Hematopoietic multipotent progenitor cell treated with erythropoietin and hydrocortisone succinate and interleukin-3 and kit ligand, for 8 days (in vitro differentiated cells): Measurements from ENCODE around the gene ACTN4.

Source experiments
- DNase-seq: peaks from one replicate; pipeline ENCODE4 v3.0.0-alpha.2; 2015

ACTN4 gene

DNA sequence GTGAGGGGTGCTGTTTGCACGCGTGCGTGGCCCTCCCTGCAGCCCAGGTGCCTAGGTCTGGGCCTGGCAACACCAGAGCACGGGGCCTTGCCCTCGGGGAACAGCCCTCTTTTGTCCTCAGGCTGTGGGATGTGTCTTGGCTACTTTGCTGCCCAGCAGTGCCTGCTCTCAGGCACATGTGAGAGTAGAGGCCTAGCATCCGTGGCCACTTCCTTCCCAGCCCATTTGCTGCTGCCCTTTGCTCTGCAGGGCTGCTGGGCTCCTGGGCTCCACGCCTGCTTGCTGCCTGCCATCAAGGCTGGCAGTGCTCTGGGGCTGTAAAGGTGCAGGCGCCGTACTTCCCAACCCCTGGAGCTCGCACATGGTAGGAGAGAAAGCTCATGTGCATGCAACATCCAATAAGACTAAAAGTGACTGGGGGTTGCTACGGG, 50.2 kb downstream of the ACTN4 start:
- DNase-seq = no peak

DNA sequence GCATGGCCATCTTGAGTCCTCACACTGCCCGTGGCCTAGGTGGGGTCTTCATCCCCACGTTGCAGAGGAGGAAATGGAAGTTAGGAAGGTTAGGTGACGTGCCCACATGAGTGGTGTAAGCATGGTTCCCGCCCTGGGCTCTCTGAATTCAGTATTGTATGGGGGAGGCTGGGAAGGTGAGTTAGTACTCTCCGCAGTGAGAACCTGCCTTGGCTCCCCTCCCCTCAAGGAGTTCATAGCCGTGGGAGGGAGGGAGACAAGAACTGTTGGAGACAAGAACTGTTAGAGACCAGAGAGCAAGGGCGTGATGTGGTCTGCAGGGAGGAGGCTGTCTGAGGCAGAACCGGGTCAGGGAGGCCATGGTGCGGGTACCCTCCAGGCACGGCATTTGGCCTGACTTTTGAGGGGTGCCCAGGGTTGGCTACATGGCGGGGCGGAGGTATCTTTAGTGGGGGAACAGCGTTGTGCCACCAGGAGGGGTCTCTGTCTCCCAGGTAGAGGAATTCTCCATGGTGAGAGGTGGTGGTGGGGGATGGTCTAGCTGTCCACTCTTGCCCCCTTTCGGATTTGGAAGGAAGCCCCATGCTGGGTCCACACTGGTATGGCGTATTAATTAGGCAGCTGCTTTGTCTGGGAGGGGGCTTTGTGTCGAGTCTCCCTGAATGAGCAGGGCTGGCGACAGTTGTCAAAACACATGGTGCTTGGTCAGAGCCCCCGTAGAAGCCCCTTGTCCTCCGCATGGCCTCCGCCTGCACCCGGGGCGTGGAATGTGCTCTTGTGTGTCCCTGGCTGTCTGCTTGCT, 51.0 kb downstream of the ACTN4 start:
- DNase-seq = no peak

DNA sequence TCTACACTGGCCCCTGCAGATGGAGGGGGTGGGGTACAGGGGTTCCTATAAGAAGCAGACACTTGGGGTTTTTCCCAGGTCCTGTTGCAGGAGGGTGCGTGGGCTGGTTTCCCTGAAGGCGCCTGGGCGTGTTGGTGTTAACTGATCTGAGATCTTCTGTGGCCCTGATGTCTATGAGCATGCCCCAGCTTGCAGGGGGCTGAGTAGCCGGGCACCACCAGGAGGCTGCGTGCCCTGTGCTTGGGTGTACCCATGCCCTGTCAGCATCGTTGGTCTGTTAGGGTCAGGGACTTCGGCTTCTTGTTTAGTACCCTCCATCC, 51.5 kb downstream of the ACTN4 start:
- DNase-seq = peak; percentile 65

- DNase-seq = no peak
Measured at GRCh38 chr19:38699647-38700349, 52.3 kb downstream of the ACTN4 start.

- DNase-seq = no peak
Measured at GRCh38 chr19:38700350-38700901, 53.0 kb downstream of the ACTN4 start.

GRCh38 chr19:38700902-38701454, 53.5 kb downstream of the ACTN4 start:
- DNase-seq = no peak

- no peak for DNase-seq
Measured at GRCh38 chr19:38701455-38702063, 54.1 kb downstream of the ACTN4 start.

GRCh38 chr19:38702278-38702677, 54.8 kb downstream of the ACTN4 start:
- DNase-seq = no peak

DNA sequence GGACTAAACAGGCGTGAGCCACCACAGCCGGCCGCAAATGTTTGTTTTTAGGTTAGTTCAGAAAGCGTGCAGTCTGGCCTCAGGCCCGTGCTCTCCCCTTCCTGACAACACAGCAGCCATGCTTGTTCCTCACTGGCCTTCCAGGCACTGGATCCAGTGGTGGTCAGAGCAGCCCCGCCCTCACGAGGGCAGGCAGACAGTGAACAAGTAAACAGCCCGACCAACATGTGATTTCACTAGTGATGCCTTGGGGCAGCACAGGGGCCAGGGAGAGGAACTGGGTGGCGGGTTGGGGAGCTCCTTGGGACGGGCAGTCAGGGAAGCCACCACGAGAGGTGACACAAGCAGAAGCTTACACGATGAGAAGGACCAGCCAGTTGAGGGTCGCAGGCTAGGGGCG, 56.1 kb downstream of the ACTN4 start:
- no peak for DNase-seq

DNA sequence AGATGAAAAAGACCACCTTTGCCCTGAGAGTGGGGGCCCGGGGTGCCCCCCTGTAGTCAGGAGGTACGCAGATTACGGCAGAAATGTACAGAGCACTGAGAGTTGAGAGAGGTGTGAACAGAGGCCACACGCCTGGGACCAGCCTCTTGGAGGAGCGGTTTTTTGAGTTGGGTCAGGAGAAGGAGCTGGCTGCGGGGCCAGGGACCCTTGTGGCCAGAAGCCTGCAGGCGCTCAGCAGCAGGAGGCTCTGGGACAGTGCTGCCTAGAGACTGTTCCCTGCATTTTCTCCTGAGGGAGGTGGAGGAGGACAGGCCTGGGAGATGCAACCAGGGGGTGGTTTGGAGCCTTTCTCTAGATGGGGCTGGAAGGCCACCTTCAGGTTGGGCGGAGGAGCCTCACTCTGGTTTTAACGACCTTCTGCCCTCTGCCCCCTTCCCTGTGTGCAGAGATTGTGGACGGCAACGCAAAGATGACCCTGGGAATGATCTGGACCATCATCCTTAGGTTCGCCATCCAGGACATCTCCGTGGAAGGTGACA, 57.1 kb downstream of the ACTN4 start:
- no peak for DNase-seq

DNA sequence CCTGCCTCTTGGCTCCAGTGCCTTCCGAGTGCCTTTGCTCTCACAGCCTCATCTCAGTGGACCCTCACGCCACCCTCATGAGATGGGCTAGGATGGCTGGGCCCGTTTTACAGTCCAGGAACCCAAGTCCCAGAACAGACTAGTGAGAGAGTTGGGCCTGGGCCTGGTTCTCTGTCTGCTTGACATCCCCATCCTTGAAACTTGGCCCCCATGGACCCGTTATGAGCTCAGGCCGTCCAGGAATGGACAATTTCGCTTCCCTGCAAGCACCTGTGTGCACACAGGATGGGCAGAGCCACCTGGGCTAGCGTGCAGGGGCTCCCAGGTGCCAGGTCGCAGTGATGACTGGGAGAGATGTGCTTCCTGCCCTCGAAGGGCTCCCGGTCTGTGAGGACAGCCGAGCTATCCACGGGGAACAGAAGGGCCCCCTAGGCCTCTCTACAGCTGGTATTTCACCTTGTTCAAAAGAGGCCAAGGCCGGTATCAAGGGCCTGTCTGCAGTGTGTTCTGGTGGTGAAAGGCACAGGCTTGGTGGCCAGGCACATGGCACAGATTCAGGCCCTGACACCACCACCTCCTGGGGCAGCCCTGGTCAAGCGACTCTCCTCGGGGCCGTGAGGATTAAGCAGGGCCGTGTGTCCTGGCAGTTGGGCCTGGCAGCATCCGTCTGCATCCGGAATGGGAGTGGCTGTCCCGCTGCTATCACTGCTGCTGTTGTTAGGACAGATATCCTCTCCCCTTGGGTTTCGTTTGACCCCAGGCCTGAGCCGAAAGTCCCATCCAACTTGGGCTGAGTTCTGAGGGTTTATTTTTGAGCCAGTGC, 58.0 kb downstream of the ACTN4 start:
- DNase-seq = no peak

DNA sequence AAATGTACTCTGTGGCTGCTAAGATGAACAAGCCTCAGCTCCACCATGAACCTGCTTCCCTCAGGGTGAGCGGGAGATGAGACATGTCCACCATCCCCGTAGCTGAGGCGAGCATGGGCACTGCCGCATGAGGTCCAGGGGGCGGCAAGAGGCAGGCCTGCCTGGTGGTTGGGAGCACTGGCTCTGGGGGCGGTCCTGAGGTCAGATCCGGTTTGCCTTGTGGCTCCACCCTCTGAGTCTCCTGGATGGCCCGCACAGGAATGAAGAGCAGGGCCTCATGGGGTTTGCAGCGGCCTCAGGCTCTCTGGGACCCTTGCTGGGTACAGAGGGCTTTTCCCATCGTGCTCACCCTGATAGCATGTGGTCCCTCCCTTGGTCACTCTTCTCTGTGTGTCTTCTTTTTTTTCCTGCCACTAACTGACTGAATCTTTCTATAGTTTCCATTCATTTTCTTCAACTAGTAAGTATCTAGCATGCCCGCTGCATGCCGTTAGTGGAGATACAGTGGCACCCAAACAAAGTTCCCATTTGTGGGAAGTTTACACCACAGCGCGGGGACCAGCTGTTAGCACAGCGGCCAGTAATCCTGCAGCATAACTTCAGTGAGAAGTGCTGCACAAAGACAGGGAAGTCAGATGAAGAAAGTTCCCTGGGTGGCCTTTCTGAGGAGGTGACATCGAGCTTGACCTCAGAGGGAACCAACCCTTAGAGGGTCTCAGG, 59.5 kb downstream of the ACTN4 start:
- no peak for DNase-seq

- DNase-seq = no peak
Measured at GRCh38 chr19:38707512-38708114, 60.2 kb downstream of the ACTN4 start.

GRCh38 chr19:38708413-38709024, 61.1 kb downstream of the ACTN4 start:
- DNase-seq = no peak

DNA sequence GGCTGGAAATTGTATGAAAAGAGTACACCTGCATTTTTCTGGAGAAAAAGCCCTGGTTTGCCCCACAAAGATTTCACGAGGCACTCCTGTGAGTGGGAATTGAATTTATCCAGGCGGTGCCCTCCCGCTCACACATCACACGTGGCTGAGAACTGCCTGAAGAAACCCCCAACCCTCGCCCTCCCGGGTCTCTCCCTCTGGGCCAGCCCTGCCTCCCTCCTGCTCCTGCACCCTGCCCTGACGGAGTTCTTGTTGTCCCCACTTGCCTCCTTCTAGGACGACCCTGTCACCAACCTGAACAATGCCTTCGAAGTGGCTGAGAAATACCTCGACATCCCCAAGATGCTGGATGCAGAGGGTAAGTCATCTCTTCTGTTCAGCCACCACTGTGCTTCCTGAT, 61.7 kb downstream of the ACTN4 start:
- DNase-seq = no peak

- no peak for DNase-seq
Measured at GRCh38 chr19:38709671-38710415, 62.4 kb downstream of the ACTN4 start.

DNA sequence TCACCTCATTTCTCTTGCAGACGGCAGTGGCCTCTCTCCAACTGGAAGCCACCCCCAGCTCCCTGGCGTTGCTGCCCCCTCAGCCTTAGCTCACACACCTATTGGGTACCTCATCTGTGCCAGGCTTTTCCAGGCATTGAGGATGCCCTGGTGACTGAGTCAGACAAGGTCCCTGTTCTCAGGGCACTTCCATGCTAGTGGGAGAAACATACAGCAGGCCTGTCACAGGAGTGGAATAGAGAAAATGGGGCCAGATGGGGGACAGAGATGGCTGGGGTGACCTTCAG, 62.9 kb downstream of the ACTN4 start:
- DNase-seq = no peak

DNA sequence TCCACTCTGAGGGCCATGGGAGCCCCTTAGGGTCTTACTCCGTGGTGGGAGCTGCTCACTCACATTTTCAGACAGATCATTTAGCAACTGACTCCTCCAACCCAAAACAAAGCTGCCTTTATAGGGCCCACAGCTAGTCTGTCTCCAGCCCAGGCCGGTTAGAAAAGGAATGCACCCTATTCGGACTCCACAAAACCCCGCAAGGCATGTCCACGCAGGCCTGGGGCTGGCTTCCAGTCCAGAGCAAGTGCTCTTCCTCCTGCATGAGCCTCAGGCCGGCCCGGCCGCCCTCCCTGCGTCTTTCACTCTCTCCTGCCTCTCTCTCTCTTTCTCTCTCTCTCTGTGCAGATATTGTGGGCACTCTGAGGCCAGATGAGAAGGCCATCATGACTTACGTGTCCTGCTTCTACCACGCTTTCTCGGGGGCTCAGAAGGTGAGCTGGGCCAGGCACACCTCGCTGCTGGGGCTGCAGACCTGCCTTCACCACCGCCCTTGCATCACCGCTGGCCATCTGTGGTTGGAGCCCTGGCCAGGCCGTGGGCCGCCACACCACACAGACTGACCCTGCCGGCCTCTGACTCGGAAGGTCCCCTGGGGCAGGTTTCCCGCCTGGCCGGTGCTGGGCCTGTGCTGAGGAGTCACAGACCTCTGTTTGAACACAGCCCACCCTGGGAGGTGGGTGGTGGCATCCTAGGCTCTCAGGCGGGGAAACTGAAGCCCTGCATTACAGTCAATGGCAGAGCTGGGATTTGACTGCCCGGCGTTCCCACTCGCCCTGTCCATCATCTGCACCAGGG, 63.7 kb downstream of the ACTN4 start:
- no peak for DNase-seq

GRCh38 chr19:38711726-38712153, 64.3 kb downstream of the ACTN4 start:
- no peak for DNase-seq
